Stimulated activated naive B cell treated with anti-CD40 and anti-IgM and Interleukin-4, amounts not matched to agents 10 μg/mL and 1 μg/mL and 100 μg/mL, for 72 hours (primary cell): ENCODE data around the gene GRPR.
"Not testable (repeated sequence)": the region's sequence is repeated elsewhere in the genome, so short reads cannot be mapped to it uniquely, and the experiment has no call there.

Source experiments
- ATAC-seq, 2 donors: fragments of 150-1000 bp; cut with Tn5 transposase; replicated peaks; 2 replicates each; pipeline ENCODE4 v1.10.0; 2021; ENCODE audit warnings: moderate library complexity in 1 of 2
- DNase-seq: peaks from one replicate; pipeline ENCODE4 v3.0.0; 2021
- H3K27ac Mint-ChIP-seq: one replicate; pipeline ENCODE4 v1.8.0; 2022; ENCODE audit warnings: mild to moderate bottlenecking, mixed read lengths
- H3K27me3 Mint-ChIP-seq, 2 donors: one replicate each; pipeline ENCODE4 v1.8.0; 2022; ENCODE audit warnings: mixed read lengths in 2 of 2
- H3K36me3 Mint-ChIP-seq, 2 donors: one replicate each; pipeline ENCODE4 v1.8.0; 2022; ENCODE audit warnings: mixed read lengths in 2 of 2, mild to moderate bottlenecking in 1 of 2
- H3K4me1 Mint-ChIP-seq, 2 donors: one replicate each; pipeline ENCODE4 v1.8.0; 2022; ENCODE audit warnings: mixed read lengths in 2 of 2, mild to moderate bottlenecking in 1 of 2
- H3K4me3 Mint-ChIP-seq, 2 donors: one replicate each; pipeline ENCODE4 v1.8.0; 2022; ENCODE audit warnings: mild to moderate bottlenecking in 2 of 2, mixed read lengths in 2 of 2, moderate library complexity in 1 of 2
- H3K9me3 Mint-ChIP-seq, 2 donors: one replicate each; pipeline ENCODE4 v1.8.0; 2022; ENCODE audit warnings: mixed read lengths in 2 of 2, mild to moderate bottlenecking in 1 of 2

Gene GRPR

GRCh38 chrX:16143968-16144367 lies 20.6 kb downstream of the GRPR start:
- Mint-ChIP-seq H3K27ac (no peak overlapping the region), H3K27me3 (peaks cover 13 to 24% of the 10 kb centered on the region in 2 donors), H3K36me3 (peaks cover 2 to 8% of the 10 kb centered on the region in 2 donors), H3K9me3 (peaks cover 8% of the 10 kb centered on the region in 2 donors), H3K4me1 (peaks cover 0 to 6% of the 10 kb centered on the region in 2 donors), H3K4me3 (no peak overlapping the region)
- no peak for ATAC-seq
- no peak for DNase-seq

GRCh38 chrX:16144420-16144819 lies 21.1 kb downstream of the GRPR start:
- H3K27ac Mint-ChIP-seq = no peak overlapping the region
- no peak for DNase-seq

GRCh38 chrX:16145093-16145492 lies 21.7 kb downstream of the GRPR start:
- ATAC-seq, H3K9me3 Mint-ChIP-seq, H3K4me3 Mint-ChIP-seq, DNase-seq, H3K27ac Mint-ChIP-seq, H3K4me1 Mint-ChIP-seq, H3K36me3 Mint-ChIP-seq: not testable (repeated sequence)
- peaks cover 13 to 24% of the 10 kb centered on the region in 2 donors for H3K27me3 Mint-ChIP-seq

More at GRCh38 chrX:16144420-16144819, 21.1 kb downstream of the GRPR start:
- ATAC-seq = no peak
- Mint-ChIP-seq H3K4me1 (peaks cover 0 to 6% of the 10 kb centered on the region in 2 donors), H3K9me3 (peaks cover 8% of the 10 kb centered on the region in 2 donors), H3K27me3 (peaks cover 13 to 24% of the 10 kb centered on the region in 2 donors), H3K4me3 (no peak overlapping the region), H3K36me3 (peaks cover 2 to 8% of the 10 kb centered on the region in 2 donors)

DNA sequence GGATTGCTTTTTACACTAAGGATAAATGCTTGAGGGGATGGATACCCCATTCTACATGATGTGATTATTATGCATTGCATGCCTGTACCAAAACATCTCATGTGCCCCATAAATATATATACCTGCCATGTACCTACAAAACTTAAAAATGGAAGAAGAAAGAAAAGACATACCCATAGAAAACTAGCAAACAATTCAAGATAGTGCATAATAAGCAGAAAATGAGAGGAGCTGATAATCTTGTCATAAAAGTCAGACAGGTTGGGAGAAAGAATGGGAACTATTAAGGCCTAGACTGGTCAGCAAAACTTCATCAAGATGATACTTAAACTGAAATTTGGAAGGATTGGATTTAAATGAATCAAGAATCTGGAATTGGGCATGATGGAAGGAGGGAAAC lies 22.3 kb downstream of the GRPR start:
- no peak for ATAC-seq
- peaks cover 2 to 8% of the 10 kb centered on the region in 2 donors for H3K36me3 Mint-ChIP-seq
- peaks cover 0 to 4% of the 10 kb centered on the region in 2 donors for H3K4me1 Mint-ChIP-seq

DNA sequence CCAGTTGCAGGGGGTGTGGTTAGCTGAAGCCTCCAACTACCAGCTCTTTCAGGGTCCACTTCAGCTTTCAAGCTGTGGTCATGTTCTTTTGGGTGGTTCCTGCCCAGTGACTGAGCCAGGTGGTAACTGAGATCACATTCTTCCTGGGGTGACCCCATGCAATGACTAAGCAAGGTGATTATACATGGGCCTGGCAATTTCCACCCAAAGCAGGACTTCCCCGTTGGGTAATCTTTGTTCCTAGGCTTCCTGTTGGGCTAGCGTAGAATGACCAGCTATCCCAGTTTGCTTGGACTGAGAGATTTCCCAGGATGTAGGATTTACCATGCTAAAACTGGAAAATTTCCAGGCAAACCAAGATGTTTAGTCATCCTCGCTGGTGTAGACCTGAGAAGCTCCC lies 25.5 kb downstream of the GRPR start:
- peaks cover 2 to 3% of the 10 kb centered on the region in 2 donors for H3K36me3 Mint-ChIP-seq

More for the DNA sequence above, 22.3 kb downstream of the GRPR start:
- Mint-ChIP-seq H3K4me3 (no peak overlapping the region), H3K27ac (no peak overlapping the region), H3K9me3 (peaks cover 8% of the 10 kb centered on the region in 2 donors), H3K27me3 (peaks cover 13 to 24% of the 10 kb centered on the region in 2 donors)
- DNase-seq = no peak

DNA sequence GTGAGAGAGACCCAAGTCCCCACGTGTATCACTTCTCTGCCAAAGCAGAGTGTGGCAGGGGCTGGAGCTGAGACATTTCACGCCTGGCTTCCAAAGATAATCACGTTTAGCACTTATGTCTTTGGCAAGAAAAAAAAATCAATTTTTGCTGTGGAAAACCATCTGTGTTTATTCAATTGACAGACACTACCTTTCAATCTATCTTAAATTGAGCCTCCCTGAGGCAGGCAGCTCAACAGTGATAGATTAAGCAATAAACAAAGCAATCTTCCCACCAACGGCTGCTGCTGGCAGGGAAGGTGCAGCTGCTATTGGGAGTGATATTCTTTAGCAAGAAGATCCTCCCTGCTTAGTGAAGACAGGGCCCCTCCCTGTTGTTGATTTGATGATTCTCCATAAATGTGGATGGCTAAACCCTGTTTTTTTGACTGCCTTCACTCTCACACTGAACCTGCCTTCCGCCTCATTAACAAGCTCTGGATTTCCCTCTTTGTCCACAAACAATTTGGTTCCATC lies 32.3 kb downstream of the GRPR start:
- Mint-ChIP-seq H3K36me3 (no peaks in the 10 kb centered on the region), H3K4me3 (no peak overlapping the region), H3K4me1 (no peaks in the 10 kb centered on the region), H3K9me3 (no peaks in the 10 kb centered on the region), H3K27ac (no peak overlapping the region), H3K27me3 (peaks cover 0 to 18% of the 10 kb centered on the region in 2 donors)
- DNase-seq (no peak), ATAC-seq (no peak)

More for the DNA sequence above, 25.5 kb downstream of the GRPR start:
- ATAC-seq = no peak
- Mint-ChIP-seq H3K4me1 (no peaks in the 10 kb centered on the region), H3K27me3 (peaks cover 0 to 11% of the 10 kb centered on the region in 2 donors), H3K27ac (no peak overlapping the region), H3K9me3 (peaks cover 3 to 6% of the 10 kb centered on the region in 2 donors), H3K4me3 (no peak overlapping the region)
- DNase-seq = no peak

GRCh38 chrX:16156692-16157331 lies 33.4 kb downstream of the GRPR start:
- no peak for DNase-seq
- no peak overlapping the region for H3K4me3 Mint-ChIP-seq
- H3K27me3 Mint-ChIP-seq = peaks cover 0 to 23% of the 10 kb centered on the region in 2 donors
- H3K27ac Mint-ChIP-seq = no peak overlapping the region
- no peaks in the 10 kb centered on the region for H3K36me3 Mint-ChIP-seq
- H3K4me1 Mint-ChIP-seq = no peaks in the 10 kb centered on the region
- no peak for ATAC-seq
- no peaks in the 10 kb centered on the region for H3K9me3 Mint-ChIP-seq

GRCh38 chrX:16160729-16161128 lies 37.4 kb downstream of the GRPR start:
- DNase-seq (no peak), ATAC-seq (no peak)
- H3K27me3 Mint-ChIP-seq = peaks cover 0 to 40% of the 10 kb centered on the region in 2 donors
- H3K36me3 Mint-ChIP-seq = no peaks in the 10 kb centered on the region
- H3K27ac Mint-ChIP-seq = no peak overlapping the region
- H3K4me1 Mint-ChIP-seq = no peaks in the 10 kb centered on the region
- no peaks in the 10 kb centered on the region for H3K9me3 Mint-ChIP-seq
- H3K4me3 Mint-ChIP-seq = no peak overlapping the region

- not testable (repeated sequence) for H3K27ac Mint-ChIP-seq, H3K36me3 Mint-ChIP-seq, ATAC-seq, H3K9me3 Mint-ChIP-seq, H3K4me3 Mint-ChIP-seq, DNase-seq, H3K4me1 Mint-ChIP-seq
- H3K27me3 Mint-ChIP-seq = peaks cover under 1 to 37% of the 10 kb centered on the region in 2 donors
Measured at GRCh38 chrX:16161173-16161572, 37.8 kb downstream of the GRPR start.

- DNase-seq = no peak
- no peaks in the 10 kb centered on the region for H3K4me1 Mint-ChIP-seq
- H3K27me3 Mint-ChIP-seq = peaks cover 5 to 38% of the 10 kb centered on the region in 2 donors
- H3K4me3 Mint-ChIP-seq = no peak overlapping the region
- H3K9me3 Mint-ChIP-seq = peaks cover 0 to 3% of the 10 kb centered on the region in 2 donors
- ATAC-seq = no peak
- H3K27ac Mint-ChIP-seq = no peak overlapping the region
- H3K36me3 Mint-ChIP-seq = no peaks in the 10 kb centered on the region
Measured at GRCh38 chrX:16162391-16162790, 39.0 kb downstream of the GRPR start.

DNA sequence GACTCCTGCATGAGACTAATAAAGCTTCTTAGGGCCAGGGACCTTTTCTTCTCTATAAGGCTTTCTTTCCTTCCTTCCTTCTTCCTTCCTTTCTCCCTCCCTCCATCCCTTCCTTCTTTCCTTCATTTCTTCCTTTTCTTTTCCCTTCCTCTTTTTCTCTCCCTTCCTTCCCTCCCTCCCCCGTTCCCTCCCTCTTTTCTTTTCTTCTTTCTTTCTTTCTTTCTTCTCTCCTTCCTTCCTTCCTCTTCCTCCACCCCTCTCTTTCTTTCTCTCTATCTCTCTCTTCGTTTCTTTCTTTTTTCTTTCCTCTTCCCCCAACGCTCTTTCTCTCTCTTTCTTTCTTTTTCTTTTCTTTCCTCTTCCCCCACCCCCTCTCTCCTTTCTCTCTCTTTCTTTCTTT lies 41.4 kb downstream of the GRPR start:
- Mint-ChIP-seq H3K4me1 (no peaks in the 10 kb centered on the region), H3K9me3 (peaks cover 0 to 3% of the 10 kb centered on the region in 2 donors), H3K4me3 (no peak overlapping the region), H3K36me3 (no peaks in the 10 kb centered on the region), H3K27ac (no peak overlapping the region), H3K27me3 (peaks cover 5 to 51% of the 10 kb centered on the region in 2 donors)
- no peak for DNase-seq
- ATAC-seq = no peak

- Mint-ChIP-seq H3K36me3 (no peaks in the 10 kb centered on the region), H3K27ac (no peak within 1 kb of the TSS), H3K9me3 (peaks cover 0 to 3% of the 10 kb centered on the region in 2 donors), H3K4me1 (no peaks in the 10 kb centered on the region), H3K27me3 (peaks cover 5 to 49% of the 10 kb centered on the region in 2 donors), H3K4me3 (no peak within 1 kb of the TSS)
- DNase-seq (no peak), ATAC-seq (no peak)
Measured at GRCh38 chrX:16167181-16167580, 43.8 kb downstream of the GRPR start, which contains the start of gene MAGEB17. TSS of gene MAGEB17 (plus strand) at chrX:16167481. CDS start at chrX:16170383, 2,902 bp downstream.

DNA sequence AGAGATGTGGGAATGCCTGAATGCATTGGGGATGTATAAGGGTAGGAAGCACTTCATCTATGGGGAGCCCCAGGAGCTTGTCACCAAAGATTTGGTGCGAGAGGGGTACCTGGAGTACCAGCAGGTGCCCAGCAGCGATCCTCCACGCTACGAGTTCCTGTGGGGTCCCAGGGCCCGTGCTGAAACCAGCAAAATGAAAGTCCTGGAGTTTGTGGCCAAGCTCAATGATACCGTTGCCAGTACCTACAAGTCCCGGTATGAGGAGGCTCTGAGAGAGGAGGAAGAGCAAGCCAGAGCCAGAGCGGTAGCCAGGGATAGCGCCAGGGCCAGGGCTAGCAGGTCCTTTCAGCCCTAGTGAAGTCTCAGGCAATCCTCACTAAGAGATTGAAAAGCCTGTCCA lies 47.7 kb downstream of the GRPR start:
- H3K4me1 Mint-ChIP-seq = no peaks in the 10 kb centered on the region
- ATAC-seq (no peak), DNase-seq (no peak)
- H3K4me3 Mint-ChIP-seq = no peak overlapping the region
- peaks cover 11 to 39% of the 10 kb centered on the region in 2 donors for H3K27me3 Mint-ChIP-seq
- no peak overlapping the region for H3K27ac Mint-ChIP-seq
- no peaks in the 10 kb centered on the region for H3K36me3 Mint-ChIP-seq
- H3K9me3 Mint-ChIP-seq = peaks cover 0 to 6% of the 10 kb centered on the region in 2 donors

GRCh38 chrX:16171944-16172343 lies 48.6 kb downstream of the GRPR start:
- Mint-ChIP-seq H3K4me3 (no peak overlapping the region), H3K4me1 (no peaks in the 10 kb centered on the region), H3K27me3 (peaks cover 6 to 33% of the 10 kb centered on the region in 2 donors), H3K27ac (no peak overlapping the region), H3K9me3 (peaks cover 0 to 3% of the 10 kb centered on the region in 2 donors), H3K36me3 (no peaks in the 10 kb centered on the region)
- DNase-seq (no peak), ATAC-seq (no peak)

DNA sequence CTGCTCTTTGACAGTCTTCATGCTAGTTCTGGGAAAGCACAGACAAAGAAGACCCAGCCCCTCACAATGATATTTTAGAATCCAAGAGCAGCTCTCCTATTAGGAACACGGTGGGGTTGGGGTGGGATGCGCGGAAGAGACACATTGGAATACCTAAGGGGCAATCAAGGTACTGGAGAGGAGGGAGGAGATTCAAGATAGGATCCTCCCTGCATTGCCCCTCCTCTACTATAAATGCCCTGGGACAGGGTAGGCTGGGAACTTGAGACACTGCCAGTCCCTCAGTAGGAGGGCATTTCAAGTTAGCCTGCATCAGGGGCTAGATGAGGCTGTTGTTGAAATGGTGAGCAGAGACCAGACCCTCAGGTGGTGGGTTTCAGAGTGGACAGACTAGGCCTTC lies 49.0 kb downstream of the GRPR start:
- DNase-seq (no peak), ATAC-seq (no peak)
- Mint-ChIP-seq H3K4me1 (no peaks in the 10 kb centered on the region), H3K36me3 (no peaks in the 10 kb centered on the region), H3K9me3 (peaks cover 0 to 3% of the 10 kb centered on the region in 2 donors), H3K4me3 (no peak overlapping the region), H3K27ac (no peak overlapping the region), H3K27me3 (peaks cover 6 to 30% of the 10 kb centered on the region in 2 donors)
